Adipose tissue (tissue), 3 donors: ENCODE data around the gene TRMT2B. TPM values are rescaled to one million over a fixed set of nuclear protein-coding genes. Genes with fewer than 3 reads are reported as not detected.
"Not testable (repeated sequence)": the region's sequence is repeated elsewhere in the genome, so short reads cannot be mapped to it uniquely, and the experiment has no call there.

Experiments
- H3K27ac ChIP-seq: one replicate; pipeline ENCODE4 v1.5.1; 2013; ENCODE audit warnings: low read depth, low read length
- WGBS, 3 donors: extraction: QIAGEN DNeasy Blood & Tissue Kit; methylation state at CpG; one replicate each; pipeline ENCODE4 v1.1.7; 2013; 5-methylcytosine and 5-hydroxymethylcytosine counted together
- polyA plus RNA-seq, 3 donors: library from polyadenylated mRNA; stranded (reverse); fragments of 200-250 nt; gene quantifications; one replicate each; pipeline ENCODE4 v1.2.3, GENCODE V29; 2013
- donor health status: healthy with polysubstance abuse.
- donor health status: Bipolar disorder and iron deficiency.
- donor health status: healthy.

TRMT2B gene
- polyA plus RNA-seq, 3 donors = 3.9 to 8.5 (median 7.8) TPM

- no peak overlapping the region for H3K27ac ChIP-seq
Measured at GRCh38 chrX:101025126-101025525, 26.8 kb downstream of the TRMT2B start.

DNA sequence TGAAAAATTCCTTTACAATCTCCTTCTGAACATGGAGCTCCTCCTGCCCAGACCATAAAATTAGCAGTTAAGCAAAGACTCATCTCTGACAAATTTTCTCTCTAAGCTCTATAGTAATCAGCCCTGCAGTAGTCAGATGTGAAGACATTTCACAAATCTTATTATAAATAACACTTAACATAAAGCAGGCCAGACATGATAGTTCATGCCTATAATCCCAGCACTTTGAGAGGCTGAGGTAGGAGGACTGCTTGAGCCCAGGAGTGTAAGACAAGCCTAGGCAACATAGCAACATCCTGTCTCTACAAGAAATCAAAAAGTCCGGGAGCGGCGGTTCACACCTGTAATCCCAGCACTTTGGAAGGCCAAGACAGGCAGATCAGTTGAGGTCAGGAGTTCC lies 29.9 kb downstream of the TRMT2B start:
- WGBS, 3 donors = 92 to 100% (median 100%) methylated on average over 3 of the region's 3 CpGs
- H3K27ac ChIP-seq = no peak overlapping the region

- 63 to 100% methylated on average over 1 of the region's 1 CpG; no CpG with 5 or more reads in 1 of the 3 donors for WGBS, 3 donors
- not testable (repeated sequence) for H3K27ac ChIP-seq
Measured at GRCh38 chrX:101012031-101012430, 39.9 kb downstream of the TRMT2B start.

DNA sequence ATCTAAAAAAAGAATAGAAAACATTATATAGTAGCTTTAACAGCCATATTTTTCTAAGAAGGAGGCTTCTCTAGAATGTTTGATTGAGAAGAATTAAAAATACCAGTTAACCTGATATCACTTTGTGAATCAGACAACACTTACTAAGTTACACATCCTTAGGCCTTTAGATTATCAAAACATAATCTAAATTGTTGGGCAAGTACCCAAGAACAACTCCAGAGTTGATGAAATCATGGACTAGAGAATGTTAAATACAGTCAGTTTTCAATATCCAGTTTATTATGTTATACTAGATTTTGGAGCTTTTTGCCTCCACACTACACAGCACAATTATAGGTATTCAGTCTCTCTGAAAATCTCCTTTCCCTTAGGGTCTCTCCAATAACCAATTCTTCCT lies 42.8 kb downstream of the TRMT2B start:
- H3K27ac ChIP-seq = no peak overlapping the region

GRCh38 chrX:100999451-100999850 lies 52.5 kb downstream of the TRMT2B start:
- 75 to 98% (median 94%) methylated on average over 2 of the region's 2 CpGs for WGBS, 3 donors
- no peak overlapping the region for H3K27ac ChIP-seq

DNA sequence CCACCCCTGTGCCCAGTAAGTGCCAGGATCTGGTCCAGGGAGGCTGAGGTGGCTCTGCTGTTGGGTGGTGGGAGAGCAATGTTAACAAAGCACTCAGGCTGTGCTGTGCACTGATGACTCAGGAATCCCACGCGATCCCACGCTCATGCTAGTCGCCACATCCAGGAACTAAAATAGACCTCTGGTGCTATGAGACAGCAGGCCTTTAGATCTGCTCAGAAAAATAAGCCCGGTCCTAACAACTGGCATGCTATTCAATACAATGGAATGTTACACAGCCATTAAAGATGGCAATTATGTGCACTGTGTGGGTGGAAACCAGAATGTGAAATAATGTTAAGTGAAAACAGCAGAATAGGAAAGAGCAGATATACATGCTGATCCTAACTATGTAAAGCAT lies 56.4 kb downstream of the TRMT2B start:
- WGBS, 3 donors = 79 to 97% (median 89%) methylated on average over 5 of the region's 5 CpGs

DNA sequence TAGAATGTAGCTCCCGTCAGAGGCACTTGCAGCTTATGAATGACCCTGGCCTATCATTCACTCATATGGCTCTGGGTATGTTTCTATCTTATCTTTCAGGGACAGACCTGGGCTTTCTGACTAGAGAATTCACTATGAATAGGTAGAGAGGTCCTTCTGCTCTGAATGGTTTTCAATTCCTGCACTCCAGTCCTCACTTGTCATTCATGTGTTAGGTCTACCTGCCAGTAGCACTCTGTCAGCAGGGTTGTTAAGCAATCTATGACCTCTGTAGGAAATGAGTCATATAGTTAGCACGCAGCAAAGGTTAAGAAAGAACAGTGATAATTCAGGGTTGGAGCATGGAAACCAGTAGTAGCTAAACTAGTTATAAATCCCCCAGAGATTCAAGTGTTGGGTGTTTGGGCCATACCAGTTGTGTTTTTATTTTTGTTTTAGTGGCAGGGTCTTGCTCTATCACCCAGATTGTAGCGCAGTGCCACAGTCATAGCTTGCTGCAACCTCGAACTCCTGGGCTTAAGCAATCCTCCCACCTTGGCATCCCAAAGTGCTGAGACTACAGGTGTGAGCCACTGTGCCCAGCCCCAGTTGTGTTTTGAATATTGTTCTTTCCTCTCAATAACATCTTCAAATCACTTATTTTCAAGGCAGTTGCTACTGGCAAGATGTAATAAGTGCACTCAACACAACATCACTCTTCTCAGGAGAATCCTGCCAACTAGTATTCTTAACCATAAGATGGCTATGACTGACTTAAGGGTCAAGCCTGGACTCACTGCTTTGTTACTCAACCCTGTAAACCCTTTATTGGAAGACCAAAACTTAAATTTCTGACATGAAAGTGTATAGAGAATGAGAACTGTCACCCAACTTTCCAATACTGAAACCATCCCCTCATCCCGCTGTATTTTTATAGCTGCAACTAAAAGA lies 57.3 kb downstream of the TRMT2B start:
- no peak overlapping the region for H3K27ac ChIP-seq
- WGBS, 3 donors = 69 to 85% (median 83%) methylated on average over 5 of the region's 5 CpGs

More for the DNA sequence above, 56.4 kb downstream of the TRMT2B start:
- no peak overlapping the region for H3K27ac ChIP-seq

DNA sequence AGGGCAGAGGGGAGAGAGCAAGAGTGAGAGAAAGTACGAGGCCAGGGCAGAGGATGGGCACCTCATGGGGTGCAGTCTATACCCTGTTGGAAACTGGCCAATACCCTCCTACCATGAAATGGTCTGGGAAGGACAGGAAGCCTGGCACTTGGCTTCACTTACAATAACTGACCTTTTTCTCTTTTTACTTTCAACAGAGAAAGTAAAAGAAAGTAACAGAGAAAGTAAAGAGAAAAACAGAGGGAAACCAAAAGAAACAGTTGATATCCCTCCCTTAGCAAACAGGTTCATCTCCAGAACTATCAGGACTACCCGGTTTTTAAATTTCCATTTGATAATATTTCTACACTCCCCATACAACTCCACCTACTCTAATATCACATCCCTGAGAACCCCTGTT lies 61.8 kb downstream of the TRMT2B start:
- no peak overlapping the region for H3K27ac ChIP-seq
- WGBS, 3 donors = 50 to 84% (median 83%) methylated on average over 2 of the region's 2 CpGs

DNA sequence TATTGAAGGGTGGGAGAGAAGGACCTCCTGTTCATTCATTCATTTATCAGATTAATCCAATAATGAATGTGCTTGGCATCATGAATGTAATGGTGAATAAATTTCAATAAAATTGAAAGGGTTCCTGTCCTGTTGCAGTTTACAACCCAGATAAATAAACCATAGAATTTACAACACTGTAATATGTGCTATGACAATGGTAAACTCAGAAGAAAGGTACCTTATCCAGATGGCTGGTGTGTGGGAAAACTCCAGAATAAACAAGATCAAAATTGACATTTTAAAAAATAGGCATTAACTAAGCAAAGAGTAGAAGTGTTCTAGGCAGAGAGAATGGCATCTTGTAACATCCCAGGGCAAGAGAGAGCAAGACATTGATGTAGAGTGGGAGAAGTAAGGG lies 67.1 kb downstream of the TRMT2B start:
- H3K27ac ChIP-seq = no peak overlapping the region

- WGBS, 3 donors = 93 to 100% (median 93%) methylated on average over 1 of the region's 1 CpG
- not testable (repeated sequence) for H3K27ac ChIP-seq
Measured at GRCh38 chrX:100981498-100981845, 70.4 kb downstream of the TRMT2B start.

DNA sequence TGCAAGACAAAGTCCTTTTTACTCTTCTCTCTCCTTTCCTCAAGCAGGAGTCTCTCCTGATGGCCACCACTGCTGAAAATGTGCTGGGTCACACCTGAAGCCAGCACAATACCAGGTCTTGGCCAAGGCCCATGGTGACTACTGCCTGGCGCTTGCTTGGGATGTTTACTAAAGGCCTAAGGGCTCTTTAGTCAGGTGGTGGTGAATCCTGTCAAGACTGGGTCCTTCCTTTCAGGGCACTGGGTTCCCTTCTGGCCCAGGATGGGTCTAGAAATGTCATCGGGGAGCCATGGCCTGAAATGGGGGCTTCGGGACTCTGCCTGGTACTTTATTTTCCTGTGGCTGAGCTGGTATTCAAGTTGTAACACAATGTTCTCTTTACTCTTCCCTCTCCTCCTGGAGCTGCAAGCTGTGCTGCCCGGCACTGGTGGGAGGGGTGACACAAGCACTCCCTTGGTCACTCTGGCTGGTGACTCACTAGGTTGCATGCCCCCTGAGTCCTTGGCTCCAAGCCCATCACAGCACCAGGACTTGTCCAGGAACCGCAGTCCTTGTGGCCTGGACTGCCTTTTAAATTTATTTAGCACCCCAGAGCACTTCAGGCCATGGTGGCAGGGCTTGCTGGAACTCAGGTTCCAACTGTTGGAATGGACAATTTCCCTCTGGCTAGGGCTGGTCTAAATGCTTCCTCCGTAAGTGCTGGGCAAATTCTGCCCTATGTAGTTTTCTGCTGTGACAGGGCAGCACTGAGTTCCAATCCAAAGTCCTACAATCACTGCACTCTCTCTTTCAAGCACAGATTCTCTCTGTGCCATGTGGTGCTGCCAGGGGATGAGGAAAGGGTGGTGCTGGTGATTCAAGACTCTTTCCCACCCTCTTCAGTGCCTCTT lies 71.1 kb downstream of the TRMT2B start:
- WGBS, 3 donors = 90 to 98% (median 96%) methylated on average over 5 to 6 of the region's 6 CpGs
- H3K27ac ChIP-seq = no peak overlapping the region

DNA sequence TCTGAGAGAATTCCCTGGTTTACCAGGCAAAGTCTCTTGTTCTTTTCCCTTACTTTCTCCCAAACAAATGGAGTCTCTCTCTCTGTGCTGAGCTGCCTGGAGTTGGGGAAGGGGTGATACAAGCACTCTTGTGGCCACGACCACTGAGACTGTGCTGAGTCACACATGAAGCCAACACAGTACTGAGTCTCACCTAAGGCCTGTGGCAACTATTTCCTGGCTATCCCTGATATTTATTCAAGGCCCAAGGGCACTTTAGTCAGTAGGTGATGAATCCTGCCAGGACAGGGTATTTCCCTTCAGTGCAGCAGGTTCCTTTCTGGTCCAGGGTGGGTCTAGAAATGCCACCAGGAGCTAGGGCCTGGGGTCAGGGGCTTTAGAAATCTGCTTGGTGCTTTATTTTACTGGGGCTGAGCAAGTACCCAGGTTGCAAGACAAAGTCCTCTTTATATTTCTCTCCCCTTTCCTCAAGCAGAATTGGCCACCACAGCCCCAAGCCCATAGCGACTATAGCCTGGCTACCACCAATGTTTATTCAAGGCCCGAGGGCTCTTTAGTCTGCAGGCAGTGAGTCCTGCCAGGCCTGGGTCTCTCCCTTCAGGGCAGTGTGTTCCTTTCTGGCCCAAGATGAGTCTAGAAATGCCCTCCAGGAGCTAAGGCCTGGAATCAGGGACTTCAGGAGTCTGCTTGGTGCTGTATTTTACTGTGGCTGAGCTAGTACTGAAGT lies 71.9 kb downstream of the TRMT2B start:
- no peak overlapping the region for H3K27ac ChIP-seq
- 77 to 84% (median 81%) methylated on average over 2 to 3 of the region's 3 CpGs for WGBS, 3 donors

GRCh38 chrX:100976211-100976610 lies 75.7 kb downstream of the TRMT2B start:
- 89 to 97% (median 91%) methylated on average over 1 of the region's 1 CpG for WGBS, 3 donors
- H3K27ac ChIP-seq = no peak overlapping the region

DNA sequence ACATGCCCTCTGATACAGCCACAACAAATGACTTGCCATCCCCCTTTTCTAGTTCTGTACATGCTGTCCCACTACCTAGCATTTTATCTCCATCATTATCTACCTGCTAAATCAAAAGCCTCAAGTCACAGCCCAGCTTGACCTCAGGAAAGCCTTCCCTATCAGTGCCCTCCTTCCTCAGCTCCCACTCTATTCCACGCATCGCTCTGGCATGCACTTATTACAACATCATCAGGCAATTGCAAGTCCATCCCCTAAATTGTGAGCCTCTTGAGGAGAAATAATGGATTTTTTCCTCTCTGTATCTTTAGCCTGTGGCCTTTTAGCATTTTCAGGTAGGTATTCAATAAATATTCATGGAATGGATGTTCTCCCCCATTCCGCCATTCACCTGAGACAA lies 76.7 kb downstream of the TRMT2B start:
- 92 to 93% (median 93%) methylated on average over 3 of the region's 3 CpGs for WGBS, 3 donors
- no peak overlapping the region for H3K27ac ChIP-seq

DNA sequence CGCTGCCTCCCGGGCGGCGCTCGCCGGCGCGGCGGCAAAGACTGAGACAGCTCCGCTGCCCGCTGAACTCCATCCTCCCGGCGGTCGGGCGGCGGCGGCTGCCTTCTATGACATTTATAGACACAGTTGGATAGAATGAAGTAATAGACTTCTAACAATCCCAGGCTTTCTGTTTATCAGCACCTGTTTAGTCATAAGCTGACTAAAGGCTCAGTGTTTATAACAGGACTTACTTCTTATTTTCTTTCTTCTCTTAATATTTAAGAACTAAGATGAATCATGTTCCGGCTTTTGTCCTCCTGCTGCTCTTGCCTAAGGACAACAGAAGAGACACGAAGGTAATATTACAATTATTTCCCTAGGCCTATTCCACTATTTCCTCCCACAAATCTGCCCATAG lies 78.5 kb downstream of the TRMT2B start:
- H3K27ac ChIP-seq = no peak overlapping the region
- WGBS, 3 donors = 94 to 98% (median 97%) methylated on average over 8 to 10 of the region's 19 CpGs

DNA sequence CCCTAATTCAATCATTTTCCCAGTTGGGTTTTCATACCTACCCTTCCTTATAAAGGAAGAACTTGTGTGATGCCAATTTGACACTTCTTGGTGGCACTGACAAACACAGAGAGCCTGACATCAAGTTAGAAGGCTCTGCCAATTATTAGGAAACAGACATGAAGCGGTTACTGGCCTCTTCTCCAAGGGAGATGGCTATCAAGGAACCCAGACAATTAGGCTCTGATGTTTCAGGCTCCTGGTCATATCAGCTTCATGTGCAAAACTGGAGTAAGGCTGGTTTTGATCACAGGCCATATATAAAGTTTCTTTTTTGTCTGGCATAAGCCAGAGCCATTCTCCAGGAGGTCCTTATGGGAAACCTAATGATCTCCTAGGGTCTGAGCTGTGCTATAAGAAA lies 82.0 kb downstream of the TRMT2B start:
- no peak overlapping the region for H3K27ac ChIP-seq
- 67 to 100% (median 100%) methylated on average over 1 of the region's 1 CpG for WGBS, 3 donors

DNA sequence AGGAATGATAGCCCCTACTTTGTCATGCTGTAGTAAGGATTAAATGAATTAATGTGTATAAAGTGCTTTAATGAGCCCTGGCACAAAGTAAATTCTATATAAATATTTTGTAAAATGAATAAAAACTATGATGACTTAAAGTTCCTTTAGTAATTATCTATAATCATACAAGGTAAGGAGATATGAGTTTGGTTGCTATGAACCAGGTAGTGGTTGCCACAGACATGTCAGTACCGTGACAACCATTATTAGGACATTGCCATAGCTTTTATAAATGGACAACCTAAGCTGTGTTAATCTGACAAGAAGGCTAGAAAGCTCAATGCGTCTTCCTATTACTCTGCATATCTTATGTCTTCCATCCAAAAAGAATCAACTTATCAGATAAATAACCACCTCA lies 82.5 kb downstream of the TRMT2B start, which contains the start of gene ARL13A:
TSS of gene ARL13A (plus strand) at position 301 of the 400 bp plus-strand sequence. CDS start 3,982 bp downstream, outside the sequence.
- WGBS, 3 donors = 73 to 99% (median 95%) methylated on average over 2 of the region's 2 CpGs
- H3K27ac ChIP-seq = no peak within 1 kb of the TSS

DNA sequence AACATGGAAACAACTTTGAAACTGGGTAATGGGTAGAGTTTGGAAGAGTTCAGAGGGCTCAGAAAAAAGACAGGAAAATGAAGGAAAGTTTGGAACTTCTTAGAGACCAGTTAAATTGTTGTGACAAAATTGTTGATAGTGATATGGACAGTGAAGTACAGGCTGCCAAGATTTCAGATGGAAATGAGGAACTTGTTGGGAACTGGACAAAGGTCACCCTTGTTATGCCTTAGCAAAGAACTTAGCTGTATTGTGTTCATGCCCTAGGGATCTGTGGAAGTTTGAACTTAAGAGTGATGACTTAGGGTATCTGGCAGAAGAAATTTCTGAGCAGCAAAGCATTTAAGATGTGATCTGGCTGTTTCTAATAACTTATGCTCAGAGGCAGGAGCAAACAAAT lies 87.5 kb downstream of the TRMT2B start:
- H3K27ac ChIP-seq = no peak overlapping the region

GRCh38 chrX:100962811-100963210 lies 89.1 kb downstream of the TRMT2B start:
- WGBS, 3 donors = 82 to 88% (median 87%) methylated on average over 3 of the region's 3 CpGs
- H3K27ac ChIP-seq = no peak overlapping the region
